Thyroid gland (tissue), 4 donors: ENCODE data around the gene ZNF575. TPM values are rescaled to one million over a fixed set of nuclear protein-coding genes. Genes with fewer than 3 reads are reported as not detected.

Experiments used
- DNase-seq, 2 donors: peaks; one replicate each; pipeline ENCODE4 v3.0.0-alpha.2; 2019
- H3K27ac ChIP-seq, 3 donors: fragments of 200-600 bp; sonication (generic); 1 replicate in 2 of 3; 2 replicates in 1 of 3; pipeline ENCODE4 v1.5.1; 2016 to 2019; ENCODE audit warnings: mild to moderate bottlenecking in 1 of 3, moderate library complexity in 1 of 3
- H3K27me3 ChIP-seq: fragments of 200-600 bp; sonication (generic); one replicate; pipeline ENCODE4 v1.5.1; 2019
- H3K36me3 ChIP-seq, 2 donors: fragments of 200-600 bp; sonication (generic); one replicate each; pipeline ENCODE4 v1.5.1; 2016 to 2019
- H3K4me1 ChIP-seq, 2 donors: fragments of 200-600 bp; sonication (generic); one replicate each; pipeline ENCODE4 v1.5.1; 2017 to 2019
- H3K4me3 ChIP-seq, 3 donors: fragments of 200-600 bp; sonication (generic); replicated peaks in 1 of 3; 1 replicate in 2 of 3; 2 replicates in 1 of 3; pipeline ENCODE4 v1.5.1; 2016; ENCODE audit warnings: mild to moderate bottlenecking in 1 of 3
- H3K9me3 ChIP-seq: fragments of 200-600 bp; sonication (generic); one replicate; pipeline ENCODE4 v1.5.1; 2017
- CTCF ChIP-seq, 6 experiments: fragments of 200-600 bp in 3 of 6; fragments of 450-650 bp in 3 of 6; sonication (generic) in 3 of 6; IDR thresholded peaks; one replicate each; pipeline ENCODE4 v1.5.1; 2016 to 2019; ENCODE audit warnings: antibody characterized with exemption in 6 of 6, mild to moderate bottlenecking in 2 of 6, inconsistent platforms in 1 of 6, moderate library complexity in 1 of 6
- POLR2A ChIP-seq, 2 donors: fragments of 450-650 bp; IDR thresholded peaks; one replicate each; pipeline ENCODE4 v1.6.1; 2017; ENCODE audit warnings: antibody characterized with exemption in 2 of 2, mild to moderate bottlenecking in 2 of 2, moderate library complexity in 1 of 2
- WGBS, 2 donors: methylation state at CpG; one replicate each; pipeline ENCODE4 v1.1.5; 2017; 5-methylcytosine and 5-hydroxymethylcytosine counted together
- intact Hi-C: fragments of 100-400 bp; cut with DNase I; formaldehyde crosslinking; loops from one replicate; pipeline ENCODE4 v1.15.1; 2023
- total RNA-seq, 4 donors: library from RNA; depleted of rRNA; stranded (reverse); fragments of >200 nt; gene quantifications; one replicate each; pipeline ENCODE4 v1.2.3, GENCODE V29; 2016

Gene ZNF575
- total RNA-seq, 4 donors from 2014 or later: 1.4 TPM; not detected in 3

- H3K27ac ChIP-seq: peak overlapping the region in 2 of 3 donors; percentile 12 to 28
These were observed 29.3 kb downstream of the ZNF575 start for GRCh38 chr19:43562226-43562697.

GRCh38 chr19:43562698-43563241 is 29.8 kb downstream of the ZNF575 start:
- no peaks in the 10 kb centered on the region for H3K27me3 ChIP-seq
- H3K4me1 ChIP-seq: no peaks in the 10 kb centered on the region
- intact Hi-C loops: no loop called here
- no peak overlapping the region for H3K4me3 ChIP-seq
- DNase-seq: peak; percentile 39 to 46
- no peaks in the 10 kb centered on the region for H3K9me3 ChIP-seq
- TF ChIP-seq CTCF (IDR thresholded peaks at IDR 0.05) (no peak), POLR2A (IDR thresholded peaks at IDR 0.05) (no peak)
- 74 to 81% methylated on average over 13 to 14 of the region's 14 CpGs for WGBS, 2 donors
- H3K27ac ChIP-seq: peak overlapping the region in 2 of 3 donors; percentile 12 to 28
- peaks cover 0 to 17% of the 10 kb centered on the region in 2 donors for H3K36me3 ChIP-seq

More at GRCh38 chr19:43562226-43562697, 29.3 kb downstream of the ZNF575 start:
- no peak for DNase-seq
- H3K36me3 ChIP-seq: peaks cover 0 to 18% of the 10 kb centered on the region in 2 donors
- no peaks in the 10 kb centered on the region for H3K4me1 ChIP-seq
- WGBS, 2 donors: 86 to 92% methylated on average over 6 of the region's 6 CpGs
- intact Hi-C loops: no loop called here
- no peaks in the 10 kb centered on the region for H3K9me3 ChIP-seq
- TF ChIP-seq POLR2A (IDR thresholded peaks at IDR 0.05) (no peak), CTCF (IDR thresholded peaks at IDR 0.05) (no peak)
- H3K4me3 ChIP-seq: no peak overlapping the region
- H3K27me3 ChIP-seq: no peaks in the 10 kb centered on the region

GRCh38 chr19:43563816-43564457 is 30.9 kb downstream of the ZNF575 start:
- H3K4me1 ChIP-seq: no peaks in the 10 kb centered on the region
- peaks cover 0 to 13% of the 10 kb centered on the region in 2 donors for H3K36me3 ChIP-seq
- no peak for DNase-seq
- H3K27me3 ChIP-seq: no peaks in the 10 kb centered on the region
- H3K9me3 ChIP-seq: no peaks in the 10 kb centered on the region
- H3K4me3 ChIP-seq: no peak overlapping the region
- no peak for TF ChIP-seq POLR2A (IDR thresholded peaks at IDR 0.05)
- TF ChIP-seq CTCF (IDR thresholded peaks at IDR 0.05): no peak
- WGBS, 2 donors: 91% methylated on average over 10 of the region's 10 CpGs
- intact Hi-C loops: no loop called here
- H3K27ac ChIP-seq: no peak overlapping the region

- no peaks in the 10 kb centered on the region for H3K4me1 ChIP-seq
- H3K9me3 ChIP-seq: no peaks in the 10 kb centered on the region
- no peaks in the 10 kb centered on the region for H3K27me3 ChIP-seq
- no peak overlapping the region for H3K4me3 ChIP-seq
- 76 to 77% methylated on average over 9 of the region's 9 CpGs for WGBS, 2 donors
- no peak overlapping the region for H3K27ac ChIP-seq
- DNase-seq: no peak
- peaks cover 0 to 9% of the 10 kb centered on the region in 2 donors for H3K36me3 ChIP-seq
- intact Hi-C loops: no loop called here
- TF ChIP-seq POLR2A (IDR thresholded peaks at IDR 0.05): no peak
- no peak for TF ChIP-seq CTCF (IDR thresholded peaks at IDR 0.05)
These were observed 31.8 kb downstream of the ZNF575 start for GRCh38 chr19:43564800-43565199.

- TF ChIP-seq CTCF (IDR thresholded peaks at IDR 0.05) (no peak), POLR2A (IDR thresholded peaks at IDR 0.05) (no peak)
- DNase-seq: no peak
- intact Hi-C loops: loop anchor here (5.0 kb wide), 1 partner anchor 32 kb away; no protein-coding TSS in a partner anchor
- 92 to 95% methylated on average over 5 of the region's 5 CpGs for WGBS, 2 donors
- Histone ChIP-seq H3K27me3 (no peaks in the 10 kb centered on the region), H3K9me3 (no peaks in the 10 kb centered on the region), H3K4me3 (no peak overlapping the region), H3K4me1 (peaks cover 11 to 12% of the 10 kb centered on the region in 2 donors), H3K36me3 (no peaks in the 10 kb centered on the region), H3K27ac (no peak overlapping the region)
These were observed 36.7 kb downstream of the ZNF575 start for GRCh38 chr19:43569657-43570056.
